Upper lobe of left lung (tissue), 4 donors: ENCODE data around the gene BCL7B.

ENCODE experiments used
- POLR2A ChIP-seq, 4 donors: fragments of 450-650 bp; IDR thresholded peaks; one replicate each; pipeline ENCODE4 v1.5.1; 2016 to 2017; ENCODE audit warnings: antibody characterized with exemption in 4 of 4, mild to moderate bottlenecking in 2 of 4
- POLR2AphosphoS5 ChIP-seq, 2 donors: sonication (generic); formaldehyde crosslinking; IDR thresholded peaks; one replicate each; pipeline ENCODE4 v1.5.1; 2017; ENCODE audit warnings: antibody characterized with exemption in 2 of 2
- TF ChIP-seq, protein P1 (sequence below), 6 experiments: fragments of 450-650 bp in 4 of 6; fragments of 200-600 bp in 2 of 6; sonication (generic) in 2 of 6; IDR thresholded peaks; one replicate each; pipeline ENCODE4 v1.5.1; 2016 to 2019; ENCODE audit warnings: antibody characterized with exemption in 6 of 6

- TF ChIP-seq, protein P1, sequence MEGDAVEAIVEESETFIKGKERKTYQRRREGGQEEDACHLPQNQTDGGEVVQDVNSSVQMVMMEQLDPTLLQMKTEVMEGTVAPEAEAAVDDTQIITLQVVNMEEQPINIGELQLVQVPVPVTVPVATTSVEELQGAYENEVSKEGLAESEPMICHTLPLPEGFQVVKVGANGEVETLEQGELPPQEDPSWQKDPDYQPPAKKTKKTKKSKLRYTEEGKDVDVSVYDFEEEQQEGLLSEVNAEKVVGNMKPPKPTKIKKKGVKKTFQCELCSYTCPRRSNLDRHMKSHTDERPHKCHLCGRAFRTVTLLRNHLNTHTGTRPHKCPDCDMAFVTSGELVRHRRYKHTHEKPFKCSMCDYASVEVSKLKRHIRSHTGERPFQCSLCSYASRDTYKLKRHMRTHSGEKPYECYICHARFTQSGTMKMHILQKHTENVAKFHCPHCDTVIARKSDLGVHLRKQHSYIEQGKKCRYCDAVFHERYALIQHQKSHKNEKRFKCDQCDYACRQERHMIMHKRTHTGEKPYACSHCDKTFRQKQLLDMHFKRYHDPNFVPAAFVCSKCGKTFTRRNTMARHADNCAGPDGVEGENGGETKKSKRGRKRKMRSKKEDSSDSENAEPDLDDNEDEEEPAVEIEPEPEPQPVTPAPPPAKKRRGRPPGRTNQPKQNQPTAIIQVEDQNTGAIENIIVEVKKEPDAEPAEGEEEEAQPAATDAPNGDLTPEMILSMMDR (IDR thresholded peaks at IDR 0.05): no peak
- no peak for TF ChIP-seq POLR2AphosphoS5 (IDR thresholded peaks at IDR 0.05)
- TF ChIP-seq POLR2A (IDR thresholded peaks at IDR 0.05): no peak
These were observed 48.0 kb downstream of the BCL7B start for GRCh38 chr7:73509463-73509862.
